GM23338 (cell line): ENCODE results near the gene PUM1.
"Not testable (repeated sequence)": the region's sequence is repeated elsewhere in the genome, so short reads cannot be mapped to it uniquely, and the experiment has no call there.

Source experiments
- EZH2 ChIP-seq: fragments of 200-600 bp; sonication (generic); IDR thresholded peaks from one replicate; pipeline ENCODE4 v1.8.0; 2017; ENCODE audit warnings: antibody characterized with exemption, mild to moderate bottlenecking, low read depth; ENCODE audit not compliant: unreplicated experiment
- EZH2phosphoT487 ChIP-seq: fragments of 200-600 bp; sonication (generic); IDR thresholded peaks from one replicate; pipeline ENCODE4 v1.8.1; 2018; ENCODE audit warnings: antibody characterized with exemption; ENCODE audit not compliant: unreplicated experiment
- POLR2AphosphoS5 ChIP-seq: IDR thresholded peaks from 2 replicates; pipeline ENCODE4 v1.6.1; 2016; ENCODE audit warnings: antibody characterized with exemption, low read depth
- TF ChIP-seq, protein P1 (sequence below), 2 experiments: fragments of 200-600 bp in 1 of 2; sonication (generic) in 1 of 2; conservative IDR thresholded peaks; 2 replicates each; pipeline versions ENCODE4 v1.5.1 to v1.6.1; 2016 to 2017; ENCODE audit warnings: antibody characterized with exemption in 2 of 2, low read depth in 2 of 2, mild to moderate bottlenecking in 2 of 2, moderate library complexity in 1 of 2

DNA sequence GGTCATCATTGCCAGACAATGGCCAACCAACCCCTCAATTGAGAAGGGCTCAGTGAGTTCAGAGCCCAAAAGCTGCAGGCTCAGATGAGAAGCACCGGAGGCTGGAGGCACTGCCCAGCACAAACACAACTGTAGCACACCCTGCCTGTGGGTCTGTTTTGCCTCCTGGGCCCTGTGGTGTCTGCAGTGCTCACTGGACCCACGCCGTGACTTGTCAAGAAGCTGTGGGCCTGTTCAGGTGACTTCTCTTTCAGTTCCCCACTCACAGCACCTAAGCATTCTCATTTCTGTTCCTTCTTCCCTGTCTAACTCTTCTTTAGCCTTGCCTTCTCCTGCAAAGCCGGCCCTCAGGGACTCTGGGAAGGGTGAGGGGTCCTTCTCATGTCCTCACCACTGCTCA lies 129.8 kb downstream of the PUM1 start:
- TF ChIP-seq, protein P1, sequence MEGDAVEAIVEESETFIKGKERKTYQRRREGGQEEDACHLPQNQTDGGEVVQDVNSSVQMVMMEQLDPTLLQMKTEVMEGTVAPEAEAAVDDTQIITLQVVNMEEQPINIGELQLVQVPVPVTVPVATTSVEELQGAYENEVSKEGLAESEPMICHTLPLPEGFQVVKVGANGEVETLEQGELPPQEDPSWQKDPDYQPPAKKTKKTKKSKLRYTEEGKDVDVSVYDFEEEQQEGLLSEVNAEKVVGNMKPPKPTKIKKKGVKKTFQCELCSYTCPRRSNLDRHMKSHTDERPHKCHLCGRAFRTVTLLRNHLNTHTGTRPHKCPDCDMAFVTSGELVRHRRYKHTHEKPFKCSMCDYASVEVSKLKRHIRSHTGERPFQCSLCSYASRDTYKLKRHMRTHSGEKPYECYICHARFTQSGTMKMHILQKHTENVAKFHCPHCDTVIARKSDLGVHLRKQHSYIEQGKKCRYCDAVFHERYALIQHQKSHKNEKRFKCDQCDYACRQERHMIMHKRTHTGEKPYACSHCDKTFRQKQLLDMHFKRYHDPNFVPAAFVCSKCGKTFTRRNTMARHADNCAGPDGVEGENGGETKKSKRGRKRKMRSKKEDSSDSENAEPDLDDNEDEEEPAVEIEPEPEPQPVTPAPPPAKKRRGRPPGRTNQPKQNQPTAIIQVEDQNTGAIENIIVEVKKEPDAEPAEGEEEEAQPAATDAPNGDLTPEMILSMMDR (conservative IDR thresholded peaks at IDR 0.05; ENCODE audit: low read depth in 2 of 2): not testable (repeated sequence)
- TF ChIP-seq EZH2phosphoT487, EZH2, POLR2AphosphoS5: not testable (repeated sequence)
